Right ventricle myocardium superior (tissue), 1 donor: ENCODE data around the gene RAMP3. TPM values are rescaled to one million over a fixed set of nuclear protein-coding genes. Genes with fewer than 3 reads are reported as not detected.

Source experiments
- ATAC-seq: fragments of 200-7000 bp; cut with Tn5 transposase; one replicate; pipeline ENCODE4 v1.9.1; 2020; ENCODE audit warnings: mild to moderate bottlenecking; ENCODE audit not compliant: poor library complexity
- DNase-seq: peaks from one replicate; pipeline ENCODE4 v3.0.0-alpha.2; 2020
- intact Hi-C: fragments of 100-400 bp; cut with DNase I; formaldehyde crosslinking; loops from one replicate; pipeline ENCODE4 v1.11.2; 2022
- total RNA-seq: library from RNA; stranded (reverse); fragmentation: NEBNext Ultra II Directional; extraction: Animal tissue kit (Norgen Biotek cat#: 25700); gene quantifications from one replicate; pipeline ENCODE4 v1.2.1, GENCODE V29; 2021
- donor health status: DM: no; HTN: yes; CAD: no; lungs with severe emphysema.

RAMP3 gene
- total RNA-seq, 1 donor from 2014 or later = 31.2 TPM

DNA sequence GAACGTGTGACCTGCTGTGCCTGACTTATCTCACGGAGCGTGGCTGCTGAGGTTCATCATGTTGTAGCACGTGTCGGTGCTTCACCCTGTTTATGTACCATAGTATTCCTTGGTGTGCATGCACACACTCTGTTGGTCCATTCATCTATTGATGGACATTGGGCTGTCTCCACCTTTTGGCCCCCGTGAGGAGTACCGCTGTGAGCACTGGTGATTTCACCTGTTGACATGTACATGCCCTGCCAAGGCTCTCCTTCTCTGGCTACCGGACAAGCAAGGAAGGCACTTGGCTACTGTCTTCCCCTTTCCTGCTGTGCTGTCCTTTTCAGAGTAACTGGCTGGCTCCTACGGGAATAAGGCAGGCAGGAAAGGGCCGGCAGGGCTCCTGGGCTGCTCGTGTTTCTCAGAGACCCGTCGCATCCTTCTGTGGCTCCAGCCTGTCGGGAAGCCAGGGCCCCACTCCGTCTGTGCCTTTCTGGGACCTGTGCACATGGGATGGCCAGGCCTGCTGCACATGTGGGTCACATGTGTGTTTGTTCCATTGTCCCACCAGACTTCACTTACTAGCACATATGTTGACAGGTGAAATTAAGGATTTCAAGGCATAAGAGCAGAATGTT, 28.3 kb upstream of the RAMP3 start:
- DNase-seq (no peak), ATAC-seq (no peak)
- intact Hi-C loops = no loop called here

DNA sequence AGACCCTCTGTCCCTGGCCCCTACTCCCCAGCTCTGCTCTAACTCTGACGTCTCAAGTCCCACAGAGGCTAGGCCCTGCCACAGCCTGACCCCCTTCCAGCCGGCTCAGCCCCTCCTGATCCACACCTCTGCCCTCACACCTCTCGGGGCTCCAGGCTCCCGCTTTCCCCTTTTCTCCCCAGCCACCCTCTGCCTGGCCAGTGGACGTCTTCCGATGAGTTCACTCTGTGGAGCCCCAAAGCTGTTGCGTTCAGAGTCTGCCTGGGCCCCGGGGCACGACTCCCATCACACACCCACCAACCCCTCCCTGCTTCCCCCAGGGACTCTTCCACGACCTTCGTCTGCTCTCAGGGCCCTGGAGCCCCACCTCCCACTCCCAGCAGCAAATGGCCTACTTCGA, 27.7 kb upstream of the RAMP3 start:
- DNase-seq (no peak), ATAC-seq (no peak)
- intact Hi-C loops = loop anchor here (10.0 kb wide), 1 partner anchor 265 kb away; no protein-coding TSS in a partner anchor

DNA sequence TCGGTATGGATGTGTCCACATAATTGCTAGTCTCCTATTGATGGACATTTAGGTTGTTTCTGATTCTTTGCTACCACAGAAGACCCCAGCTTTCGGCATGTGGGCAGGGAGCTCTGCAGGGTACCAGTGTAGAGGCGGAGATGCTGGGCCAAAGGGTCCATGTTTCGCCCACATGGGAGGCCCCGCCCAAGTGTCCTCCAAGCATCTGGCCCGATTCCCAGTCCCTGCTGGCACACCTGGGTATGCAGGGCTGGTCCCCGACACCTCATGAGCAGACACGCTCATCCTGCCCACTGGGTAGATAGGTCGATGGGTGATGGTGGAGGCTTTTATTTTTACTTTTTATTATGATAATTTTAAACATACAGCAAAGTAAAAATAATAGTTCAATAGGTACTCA, 26.7 kb upstream of the RAMP3 start:
- intact Hi-C loops = loop anchor here (10.0 kb wide), 1 partner anchor 266 kb away; no protein-coding TSS in a partner anchor
- ATAC-seq (no peak), DNase-seq (no peak)

DNA sequence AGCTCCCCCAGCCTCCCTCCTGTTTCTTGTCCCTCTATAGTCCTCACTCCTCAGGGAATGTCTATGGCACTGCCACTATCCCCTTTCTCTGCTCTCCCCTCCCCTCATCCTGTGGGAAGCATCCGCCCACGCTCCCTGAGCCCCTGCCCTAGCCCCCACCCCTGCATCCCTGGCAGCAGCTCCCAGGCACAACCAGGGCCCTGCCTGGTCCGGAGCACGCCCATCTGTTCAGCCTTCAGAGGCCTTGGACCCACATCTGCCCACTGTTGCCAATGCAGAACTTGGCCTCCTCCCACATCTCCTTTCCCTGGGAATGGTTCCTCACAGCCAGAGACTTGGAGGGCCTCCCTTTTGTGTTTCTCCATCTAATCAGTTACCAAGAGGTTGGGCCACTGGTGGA, 25.7 kb upstream of the RAMP3 start:
- no peak for DNase-seq
- no peak for ATAC-seq
- intact Hi-C loops = loop anchor here (10.0 kb wide), 1 partner anchor 267 kb away; no protein-coding TSS in a partner anchor

DNA sequence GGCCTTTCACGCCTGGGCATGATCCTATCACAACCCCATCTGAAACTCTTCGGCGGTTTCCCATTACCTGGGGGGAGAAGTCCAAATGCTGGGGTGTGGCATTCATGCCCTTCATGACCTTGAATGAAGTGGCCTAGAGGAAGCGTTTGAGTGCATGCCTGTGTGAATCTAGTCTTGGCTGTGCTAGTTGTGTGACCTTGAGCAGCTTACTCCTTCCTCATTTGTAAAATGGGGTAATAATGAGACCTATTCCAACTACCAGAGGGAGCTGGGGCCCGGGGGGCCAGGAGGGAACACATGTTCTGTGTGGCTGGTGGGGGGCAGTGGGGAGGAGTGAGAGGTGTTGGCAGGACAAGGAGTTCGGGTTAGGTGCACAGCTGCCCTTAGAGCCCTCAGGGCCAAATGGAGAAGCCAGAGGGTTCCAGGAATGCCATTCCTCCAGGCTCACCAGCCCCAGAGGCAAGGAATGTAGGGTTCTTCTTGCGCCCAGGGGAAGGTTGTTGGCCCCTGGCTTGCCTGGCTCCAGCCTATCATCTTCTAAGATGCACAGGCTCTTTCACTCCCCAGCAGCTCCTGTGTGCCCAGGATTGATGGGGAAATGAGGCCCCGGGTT, 24.8 kb upstream of the RAMP3 start:
- ATAC-seq = no peak
- intact Hi-C loops = loop anchor here (10.0 kb wide), 1 partner anchor 268 kb away; no protein-coding TSS in a partner anchor

DNA sequence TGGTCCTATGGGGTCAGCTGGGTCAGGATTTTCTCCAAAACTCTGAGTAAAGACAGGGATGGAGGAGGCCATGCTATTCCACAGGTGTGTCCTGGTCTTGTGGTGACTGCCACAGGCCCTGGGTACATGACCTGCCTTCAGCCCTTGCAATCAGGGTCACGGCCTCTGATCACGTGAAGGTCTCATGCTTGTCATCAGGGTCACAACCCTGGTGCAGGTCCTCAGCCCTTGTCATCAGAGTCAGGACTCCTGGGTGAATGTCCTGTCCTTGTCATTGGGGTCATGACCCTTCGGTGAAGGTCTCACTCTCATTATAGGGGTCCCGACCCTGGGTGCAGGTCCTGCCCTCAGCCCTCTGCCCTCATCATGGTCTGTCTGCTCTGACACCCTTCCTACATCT, 24.2 kb upstream of the RAMP3 start:
- intact Hi-C loops = loop anchor here (10.0 kb wide), 1 partner anchor 269 kb away; no protein-coding TSS in a partner anchor
- DNase-seq (no peak), ATAC-seq (no peak)

More for the DNA sequence above, 24.8 kb upstream of the RAMP3 start:
- DNase-seq = no peak

DNA sequence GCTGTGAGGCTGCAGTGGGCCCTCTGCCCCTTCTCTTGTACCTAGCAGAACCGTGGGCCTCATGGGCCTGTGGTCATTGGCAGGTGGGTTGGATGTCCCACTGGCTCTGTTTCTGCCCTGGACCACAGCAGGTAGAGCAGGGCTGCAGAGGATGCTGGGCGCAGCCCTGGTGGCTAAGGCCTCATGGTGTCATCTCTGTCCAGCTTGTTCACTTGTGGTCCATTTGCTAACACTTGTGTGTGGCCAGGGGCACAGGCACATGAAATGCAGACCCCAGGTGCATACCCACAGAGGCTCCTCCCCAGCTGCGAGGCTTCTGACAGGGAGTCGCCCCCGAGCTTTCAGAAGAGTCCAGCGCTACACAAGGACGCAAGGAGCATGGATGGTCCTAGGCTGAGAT, 23.7 kb upstream of the RAMP3 start:
- ATAC-seq = no peak
- no peak for DNase-seq
- intact Hi-C loops = loop anchor here (10.0 kb wide), 1 partner anchor 269 kb away; no protein-coding TSS in a partner anchor

DNA sequence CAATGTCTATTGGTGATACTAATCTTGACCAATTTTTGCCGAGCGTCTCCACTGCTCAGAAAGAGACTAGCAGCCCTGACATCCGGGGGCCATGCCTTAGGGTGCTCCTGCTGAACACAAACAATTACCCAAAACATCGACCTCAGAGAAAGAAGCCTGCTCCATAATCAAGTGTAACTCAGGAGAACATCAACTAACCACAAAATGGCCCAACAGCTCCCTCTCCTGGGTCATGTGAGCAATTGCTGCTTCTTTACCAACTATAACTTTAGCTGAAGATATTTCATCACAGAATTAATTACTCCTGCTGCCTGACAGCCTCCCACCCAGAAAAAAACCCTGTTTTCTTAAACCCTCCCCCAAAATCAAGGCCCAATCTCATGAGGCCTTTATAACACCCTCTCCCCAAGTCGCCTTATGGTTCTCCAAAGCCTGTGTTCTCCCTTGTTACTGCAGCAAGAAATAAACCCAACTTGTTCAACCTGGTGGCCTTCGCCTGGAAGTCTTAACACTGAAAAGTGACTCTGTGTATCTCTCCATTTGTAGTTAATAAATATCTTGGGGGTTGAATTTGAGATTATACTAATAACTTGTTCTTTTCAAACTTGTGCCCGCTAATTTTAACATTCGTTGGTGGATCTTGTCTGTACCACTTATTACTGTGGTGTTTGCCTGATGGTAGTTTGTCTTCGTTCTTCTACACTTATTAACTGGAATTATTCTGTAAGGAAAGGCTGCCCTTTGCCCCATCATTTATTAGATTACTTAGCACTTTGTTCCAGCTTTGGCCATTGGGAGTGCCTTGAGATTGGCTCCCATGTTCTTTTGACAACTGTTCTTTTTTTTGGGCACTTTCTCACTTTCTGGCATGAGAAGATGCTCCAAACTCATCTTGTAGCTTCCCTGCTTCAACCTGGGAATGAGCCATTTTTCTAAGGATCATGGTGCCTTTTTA, 21.2 kb upstream of the RAMP3 start:
- no peak for DNase-seq
- ATAC-seq = peak; percentile 87
- intact Hi-C loops = loop anchor here (5.0 to 10.0 kb wide), 2 partner anchors 164 to 272 kb away; no protein-coding TSS in a partner anchor

DNA sequence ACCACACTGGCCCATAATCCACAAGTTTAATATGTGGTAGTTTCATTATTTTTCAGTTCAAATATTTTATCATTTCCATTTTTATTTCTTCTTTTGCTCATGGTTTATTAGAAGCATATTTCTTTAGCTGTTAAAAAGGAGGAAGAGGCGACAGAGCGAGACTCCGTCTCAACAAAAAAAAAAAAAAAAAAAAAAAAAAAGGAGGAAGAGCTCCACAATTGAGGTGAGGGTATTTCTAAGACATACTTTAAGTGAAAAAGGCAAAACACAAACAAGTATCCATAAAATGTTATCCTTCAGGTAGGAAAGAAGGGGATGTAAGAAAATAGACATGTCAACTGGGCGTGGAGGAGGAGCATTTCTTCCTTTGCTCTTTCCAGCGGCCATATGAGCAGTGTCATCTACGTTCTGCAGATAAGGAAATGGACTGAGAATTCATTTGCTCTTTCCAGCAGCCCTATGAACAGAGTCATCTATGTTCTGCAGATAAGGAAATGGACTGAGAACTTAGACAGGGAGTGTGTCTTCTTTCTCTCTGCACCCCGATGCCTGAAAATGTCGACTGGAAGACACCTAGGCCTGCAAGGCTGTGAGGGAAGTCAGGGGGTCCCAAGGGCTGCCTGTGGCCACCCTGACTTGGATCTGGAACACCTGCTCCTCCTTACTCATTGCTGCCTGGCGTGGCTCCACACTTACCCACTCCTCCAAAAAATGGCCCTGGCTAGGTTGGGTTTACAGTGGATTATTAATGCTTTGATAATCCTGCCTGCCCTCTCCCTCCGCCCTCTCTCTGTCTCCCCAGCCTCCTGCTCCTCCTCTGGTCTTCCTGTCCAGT, 18.9 kb upstream of the RAMP3 start:
- ATAC-seq (no peak), DNase-seq (no peak)
- intact Hi-C loops = loop anchor here (5.0 to 10.0 kb wide), 2 partner anchors 166 to 274 kb away; no protein-coding TSS in a partner anchor

DNA sequence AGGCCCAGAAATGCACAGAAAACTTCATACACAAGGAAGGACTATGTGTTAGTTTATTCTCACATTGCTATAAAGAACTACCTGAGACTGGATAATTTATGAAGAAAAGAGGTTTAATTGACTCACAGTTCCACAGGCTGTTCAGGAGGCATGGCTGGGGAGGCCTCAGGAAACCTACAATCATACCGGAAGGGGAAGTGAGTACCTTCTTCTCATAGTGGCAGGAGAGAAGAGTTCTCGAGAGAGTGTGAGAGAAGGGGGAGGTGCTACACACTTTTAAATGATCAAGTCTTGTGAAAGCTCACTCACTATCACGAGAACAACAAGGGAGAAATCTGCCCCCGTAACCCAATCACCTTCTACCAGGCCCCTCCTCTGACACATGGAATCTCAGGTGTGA, 16.8 kb upstream of the RAMP3 start:
- no peak for DNase-seq
- intact Hi-C loops = no loop called here
- ATAC-seq = no peak

DNA sequence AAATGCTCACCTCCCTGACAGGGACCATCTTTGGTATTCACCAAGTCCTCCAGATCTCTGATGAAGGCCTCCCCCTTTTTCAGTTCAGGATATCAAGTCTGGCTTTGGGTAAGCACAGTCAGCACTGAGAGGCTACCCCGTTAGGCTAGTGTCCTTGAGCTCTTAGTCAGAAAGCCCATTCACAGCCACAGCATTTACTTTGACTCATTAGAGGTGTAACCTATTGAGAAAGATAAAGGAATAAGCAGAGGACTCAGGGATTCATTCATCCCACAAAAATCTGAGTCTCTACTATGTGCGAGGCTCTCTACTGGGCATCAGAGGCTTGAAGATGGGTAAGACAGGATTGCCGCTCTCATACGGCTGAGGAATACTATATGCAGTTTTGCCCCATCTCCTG, 14.0 kb upstream of the RAMP3 start:
- DNase-seq = no peak
- intact Hi-C loops = no loop called here
- ATAC-seq = no peak

DNA sequence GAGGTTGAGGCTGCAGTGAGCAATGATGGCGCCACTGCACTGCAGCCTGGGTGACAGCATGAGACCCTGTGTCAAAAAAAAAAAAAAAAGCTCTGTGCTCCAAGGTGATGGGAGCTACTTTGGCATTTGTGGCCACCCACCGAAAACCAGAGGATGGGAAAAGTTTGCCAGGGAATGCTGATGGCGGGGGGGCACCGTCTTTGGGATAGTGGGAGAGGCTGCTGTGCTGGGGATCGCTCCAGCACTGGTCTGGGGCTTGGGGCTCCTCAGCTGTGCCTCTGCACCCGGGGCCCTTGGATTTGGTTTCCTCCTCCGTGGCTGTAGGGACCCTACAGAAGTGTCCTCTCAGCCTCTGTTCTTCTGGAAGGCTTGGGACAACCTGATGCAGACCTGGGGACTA, 11.7 kb upstream of the RAMP3 start:
- ATAC-seq (no peak), DNase-seq (no peak)
- intact Hi-C loops = no loop called here

DNA sequence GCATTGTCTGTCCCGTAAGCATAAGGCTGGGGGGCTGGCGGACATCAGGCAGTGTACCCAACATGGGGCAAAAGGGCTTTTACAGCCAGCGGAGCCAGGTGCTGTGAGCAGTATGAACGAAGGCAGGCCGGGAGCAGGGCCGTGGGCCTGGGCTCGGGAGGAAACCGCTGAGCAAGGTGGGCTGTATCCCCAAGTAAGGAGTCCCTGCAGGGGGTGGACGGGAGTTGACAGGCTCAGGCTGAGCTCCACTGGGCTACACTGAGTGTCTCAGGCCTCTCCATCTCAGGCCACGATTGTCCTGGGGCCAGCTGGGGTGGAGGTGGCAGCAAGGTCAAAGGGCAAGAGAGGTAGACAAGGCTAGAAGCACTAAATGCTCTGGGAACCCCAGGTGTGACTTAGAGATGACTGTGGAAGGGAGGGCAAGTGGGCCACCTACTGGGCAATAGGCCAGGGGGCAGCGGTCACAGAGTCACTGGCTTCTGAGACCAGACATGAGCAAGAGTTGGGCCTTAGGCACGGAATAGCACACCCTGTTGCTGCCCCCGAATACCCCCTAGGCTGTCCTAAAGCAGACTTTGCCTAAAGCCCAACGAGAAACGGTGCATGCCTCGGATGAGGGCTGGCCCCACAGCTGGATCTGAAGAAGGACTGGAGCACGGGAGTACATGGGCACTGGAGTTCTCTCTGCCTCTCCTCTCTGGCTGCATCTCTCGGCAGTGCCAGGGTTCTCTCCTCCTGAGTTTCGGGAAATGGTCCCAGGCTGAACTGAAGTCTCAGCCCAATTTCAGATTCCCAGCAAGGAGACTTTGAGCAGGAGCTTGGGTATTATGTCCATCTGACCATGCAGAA, 10.8 kb upstream of the RAMP3 start:
- ATAC-seq = no peak
- no peak for DNase-seq
- intact Hi-C loops = no loop called here

DNA sequence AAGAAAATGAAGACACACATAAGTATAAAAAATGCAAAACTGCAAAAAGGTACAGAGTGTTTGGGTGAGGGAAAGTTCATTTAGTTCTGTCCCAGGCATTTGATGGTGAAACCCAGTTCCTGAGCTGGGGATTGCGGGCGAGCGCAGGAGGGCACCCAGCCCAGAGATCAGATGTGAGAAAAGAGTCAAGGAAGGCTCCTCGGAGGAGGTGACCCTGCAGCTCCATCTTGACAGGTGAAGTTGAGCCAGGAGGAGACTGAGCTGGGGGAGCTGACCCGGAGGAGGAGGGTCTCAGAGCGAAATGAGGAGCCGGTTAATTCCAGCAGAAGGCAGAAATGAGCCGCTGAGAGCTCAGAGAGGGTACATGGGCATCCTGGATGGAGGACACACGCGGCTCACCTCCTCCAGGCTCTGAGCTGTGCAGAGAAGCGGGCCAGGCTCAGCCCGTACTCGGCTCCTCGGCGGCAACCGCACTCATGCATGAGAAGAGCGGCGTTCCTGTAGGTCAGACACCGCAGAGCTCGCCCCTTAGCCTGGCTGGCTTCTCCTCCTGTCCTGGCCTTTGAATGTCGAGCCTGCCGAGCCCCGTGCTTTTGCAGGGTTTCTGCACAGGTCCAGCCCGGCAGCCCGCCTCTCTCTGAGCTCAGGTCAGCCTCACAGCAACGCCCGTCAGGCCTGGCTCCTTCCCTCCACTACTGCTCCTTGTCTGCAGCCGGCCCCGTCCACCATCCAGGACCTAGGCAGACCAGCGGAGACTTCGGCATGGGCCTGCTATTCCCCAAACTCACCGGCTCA, 9.5 kb upstream of the RAMP3 start:
- ATAC-seq = no peak
- DNase-seq = no peak
- intact Hi-C loops = no loop called here

DNA sequence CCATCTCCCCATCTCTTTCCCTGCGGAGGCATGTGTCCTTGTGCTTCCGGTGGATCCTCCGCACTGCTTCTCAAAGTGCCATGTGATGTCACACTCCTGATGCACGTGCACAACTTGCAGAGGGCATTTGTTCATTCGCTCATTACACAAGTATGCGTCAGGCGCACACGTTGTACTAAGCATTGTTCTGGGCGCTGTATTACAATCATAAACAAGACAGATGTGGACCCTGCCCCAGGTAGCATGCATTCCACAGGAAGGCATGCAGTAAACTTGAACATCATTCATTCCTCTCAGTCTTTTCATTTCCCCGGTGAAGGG, 9.0 kb upstream of the RAMP3 start:
- no peak for ATAC-seq
- DNase-seq = no peak
- intact Hi-C loops = no loop called here

DNA sequence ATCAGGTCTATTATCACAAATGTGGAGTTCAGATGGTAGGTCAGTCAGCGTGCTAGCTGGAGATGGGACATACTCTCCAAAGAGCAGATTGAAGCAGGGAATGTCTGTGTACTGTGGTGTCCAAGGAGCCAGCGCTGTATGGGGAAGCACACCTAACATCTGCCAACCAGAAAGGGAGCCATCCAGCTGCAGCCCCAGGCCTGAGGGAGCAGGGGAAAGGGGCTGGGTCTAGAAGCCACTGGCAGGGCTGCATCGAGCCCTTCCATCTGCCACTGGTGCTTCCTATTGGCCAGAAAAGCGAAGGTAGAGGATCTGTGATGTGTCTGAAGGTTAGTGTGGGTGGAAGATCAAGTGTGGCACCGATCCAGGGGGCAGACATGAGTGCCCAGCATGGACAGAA, 8.0 kb upstream of the RAMP3 start:
- DNase-seq = no peak

DNA sequence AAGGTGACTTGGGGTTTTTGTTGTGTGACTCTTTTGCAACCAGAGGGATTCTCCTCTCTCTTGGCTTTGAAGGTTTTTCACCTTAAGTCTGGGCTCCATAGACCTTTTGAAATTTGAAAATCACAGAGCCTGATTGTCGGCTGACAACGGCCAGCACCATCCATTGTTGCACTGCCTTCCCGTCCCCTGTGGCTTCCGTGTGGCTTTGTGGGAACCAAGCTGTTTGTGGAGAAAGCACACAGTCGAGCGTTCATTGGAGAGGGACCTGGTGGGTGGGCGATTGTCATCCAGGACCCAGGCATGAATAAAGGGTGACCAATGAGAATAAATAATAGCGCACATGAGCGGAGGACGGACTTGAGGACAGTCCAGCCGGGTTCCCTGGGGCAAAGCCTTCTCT, 7.4 kb upstream of the RAMP3 start:
- ATAC-seq = no peak
- intact Hi-C loops = loop anchor here (5.0 kb wide), 1 partner anchor 707 kb away; no protein-coding TSS in a partner anchor
- no peak for DNase-seq

More for the DNA sequence above, 8.0 kb upstream of the RAMP3 start:
- no peak for ATAC-seq
- intact Hi-C loops = loop anchor here (5.0 kb wide), 1 partner anchor 708 kb away; no protein-coding TSS in a partner anchor
